Neural cell (in vitro differentiated cells): ENCODE results near the gene TDRD12. TPM values are rescaled to one million over a fixed set of nuclear protein-coding genes. Genes with fewer than 3 reads are reported as not detected.

Experiments
- H2AFZ ChIP-seq: fragments of 200-600, 300-800 bp; sonication (generic), shearing (Covaris generic); 2 replicates; pipeline ENCODE4 v1.6.0; 2014; ENCODE audit warnings: low read depth, mild to moderate bottlenecking, antibody characterized with exemption, low read length, moderate library complexity
- H3F3A ChIP-seq: fragments of 200-600 bp; shearing (Covaris generic); 2 replicates; pipeline ENCODE4 v1.6.1; 2016; ENCODE audit warnings: mild to moderate bottlenecking, moderate library complexity, mixed read lengths, antibody characterized with exemption, low read length; ENCODE audit not compliant: insufficient read depth, poor library complexity, severe bottlenecking
- H3K27ac ChIP-seq: fragments of 200-600, 300-800 bp; sonication (generic), shearing (Covaris generic); 2 replicates; pipeline ENCODE4 v1.5.1; 2014; ENCODE audit warnings: mild to moderate bottlenecking, low read length, moderate library complexity
- H3K27me3 ChIP-seq: fragments of 300-800, 200-600 bp; sonication (generic), shearing (Covaris generic); 2 replicates; pipeline ENCODE4 v1.6.0; 2014; ENCODE audit warnings: mild to moderate bottlenecking, low read depth, low read length, moderate library complexity; ENCODE audit not compliant: insufficient read depth
- H3K36me3 ChIP-seq: fragments of 300-800, 200-600 bp; sonication (generic), shearing (Covaris generic); 2 replicates; pipeline ENCODE4 v1.5.1; 2014; ENCODE audit warnings: mild to moderate bottlenecking, antibody characterized with exemption, low read length, moderate library complexity; ENCODE audit not compliant: insufficient read depth
- H3K4me2 ChIP-seq: fragments of 300-800, 200-600 bp; sonication (generic), shearing (Covaris generic); 2 replicates; pipeline ENCODE4 v1.6.0; 2014; ENCODE audit warnings: mild to moderate bottlenecking, low read length
- H3K4me3 ChIP-seq: fragments of 300-800, 200-600 bp; sonication (generic), shearing (Covaris generic); 2 replicates; pipeline ENCODE4 v1.5.1; 2014; ENCODE audit warnings: mild to moderate bottlenecking, low read length, moderate library complexity
- H3K79me2 ChIP-seq: fragments of 200-600 bp; shearing (Covaris generic); replicated peaks from 2 replicates; pipeline ENCODE4 v1.6.0; 2014; ENCODE audit warnings: mild to moderate bottlenecking, low read length, moderate library complexity; ENCODE audit not compliant: insufficient read depth
- H3K9ac ChIP-seq: fragments of 300-800, 200-600 bp; sonication (generic), shearing (Covaris generic); 2 replicates; pipeline ENCODE4 v1.6.1; 2016; ENCODE audit warnings: mild to moderate bottlenecking, low read length, mixed read lengths
- H3K9me2 ChIP-seq: fragments of 200-600 bp; shearing (Covaris generic); 2 replicates; pipeline ENCODE4 v1.6.1; 2016; ENCODE audit warnings: mild to moderate bottlenecking, low read length, mixed read lengths; ENCODE audit not compliant: insufficient read depth
- H3K9me3 ChIP-seq: fragments of 200-600, 300-800 bp; sonication (generic), shearing (Covaris generic); 2 replicates; pipeline ENCODE4 v1.6.1; 2016; ENCODE audit warnings: mild to moderate bottlenecking, mixed run types, low read length, moderate library complexity, mixed read lengths
- H4K20me1 ChIP-seq: fragments of 200-600 bp; shearing (Covaris generic); 2 replicates; pipeline ENCODE4 v1.6.1; 2016; ENCODE audit warnings: mild to moderate bottlenecking, mixed run types; ENCODE audit not compliant: insufficient read depth
- EP300 ChIP-seq: fragments of 450-650 bp; conservative IDR thresholded peaks from 2 replicates; pipeline ENCODE4 v1.6.1; 2014; ENCODE audit warnings: antibody characterized with exemption, mild to moderate bottlenecking, moderate library complexity; ENCODE audit not compliant: poor library complexity, severe bottlenecking
- EZH2 ChIP-seq: fragments of 200-600, 300-800 bp; shearing (Covaris generic), sonication (generic); IDR thresholded peaks from 2 replicates; pipeline ENCODE4 v1.6.1; 2014; ENCODE audit warnings: antibody characterized with exemption, low read length, borderline replicate concordance, mild to moderate bottlenecking; ENCODE audit not compliant: insufficient read depth, poor library complexity, severe bottlenecking
- MXI1 ChIP-seq: fragments of 450-650 bp; conservative IDR thresholded peaks from 2 replicates; pipeline ENCODE4 v1.6.1; 2014; ENCODE audit warnings: antibody characterized with exemption, mild to moderate bottlenecking; ENCODE audit not compliant: poor library complexity, severe bottlenecking
- POLR2AphosphoS5 ChIP-seq: IDR thresholded peaks from 2 replicates; pipeline ENCODE4 v1.6.1; 2012
- RAD21 ChIP-seq: fragments of 450-650 bp; conservative IDR thresholded peaks from 2 replicates; pipeline ENCODE4 v1.6.1; 2014; ENCODE audit warnings: antibody characterized with exemption, mild to moderate bottlenecking, moderate library complexity
- SMC3 ChIP-seq: fragments of 450-650 bp; conservative IDR thresholded peaks from 2 replicates; pipeline ENCODE4 v1.6.1; 2014; ENCODE audit warnings: antibody characterized with exemption, mild to moderate bottlenecking, moderate library complexity; ENCODE audit not compliant: poor library complexity
- TAF1 ChIP-seq: IDR thresholded peaks from 2 replicates; pipeline ENCODE4 v1.6.1; 2012; ENCODE audit warnings: low read depth
- polyA plus RNA-seq: library from polyadenylated mRNA; depleted of rRNA; stranded (reverse); fragments of >200 nt; gene quantifications from 2 replicates; pipeline ENCODE4 v1.2.3, GENCODE V29; 2014
- TF ChIP-seq, protein P1 (sequence below): IDR thresholded peaks from 2 replicates; pipeline ENCODE4 v1.6.1; 2012; ENCODE audit warnings: borderline replicate concordance
- TF ChIP-seq, protein P2 (sequence below): fragments of 450-650 bp; IDR thresholded peaks from 2 replicates; pipeline ENCODE4 v1.5.1; 2014; ENCODE audit warnings: antibody characterized with exemption, mild to moderate bottlenecking, moderate library complexity; ENCODE audit not compliant: poor library complexity, severe bottlenecking

The TDRD12 gene
- polyA plus RNA-seq, 1 donor from 2014 or later: 9.2 TPM

DNA sequence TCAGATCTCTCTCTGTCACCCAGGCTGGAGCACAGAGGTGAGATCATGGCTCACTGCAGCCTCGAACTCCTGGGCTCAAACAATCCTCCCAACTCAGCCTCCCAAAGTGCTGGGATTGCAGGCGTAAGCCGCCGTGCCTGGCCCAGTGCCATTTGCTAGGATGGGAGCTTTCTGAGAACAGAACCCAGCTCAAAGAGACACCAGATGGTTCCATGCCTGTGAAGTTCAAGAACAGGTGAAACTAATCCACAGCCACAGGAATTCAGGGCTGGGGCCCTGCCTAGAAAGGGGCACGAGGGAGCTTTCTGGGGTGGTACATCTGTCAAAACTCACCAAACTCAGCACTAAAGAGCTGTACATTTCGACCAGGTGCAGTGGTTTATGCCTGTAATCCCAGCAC, 145.8 kb downstream of the TDRD12 start:
- H2AFZ ChIP-seq: no peak overlapping the region
- H3K4me2 ChIP-seq: no peak overlapping the region
- H3K9ac ChIP-seq: no peak overlapping the region
- no peaks in the 10 kb centered on the region for H4K20me1 ChIP-seq
- H3K9me3 ChIP-seq: no peaks in the 10 kb centered on the region
- no peaks in the 10 kb centered on the region for H3K9me2 ChIP-seq
- H3K4me3 ChIP-seq: no peak overlapping the region
- H3K27me3 ChIP-seq: no peaks in the 10 kb centered on the region
- H3K36me3 ChIP-seq: no peaks in the 10 kb centered on the region
- no peaks in the 10 kb centered on the region for H3F3A ChIP-seq
- TF ChIP-seq, protein P1, sequence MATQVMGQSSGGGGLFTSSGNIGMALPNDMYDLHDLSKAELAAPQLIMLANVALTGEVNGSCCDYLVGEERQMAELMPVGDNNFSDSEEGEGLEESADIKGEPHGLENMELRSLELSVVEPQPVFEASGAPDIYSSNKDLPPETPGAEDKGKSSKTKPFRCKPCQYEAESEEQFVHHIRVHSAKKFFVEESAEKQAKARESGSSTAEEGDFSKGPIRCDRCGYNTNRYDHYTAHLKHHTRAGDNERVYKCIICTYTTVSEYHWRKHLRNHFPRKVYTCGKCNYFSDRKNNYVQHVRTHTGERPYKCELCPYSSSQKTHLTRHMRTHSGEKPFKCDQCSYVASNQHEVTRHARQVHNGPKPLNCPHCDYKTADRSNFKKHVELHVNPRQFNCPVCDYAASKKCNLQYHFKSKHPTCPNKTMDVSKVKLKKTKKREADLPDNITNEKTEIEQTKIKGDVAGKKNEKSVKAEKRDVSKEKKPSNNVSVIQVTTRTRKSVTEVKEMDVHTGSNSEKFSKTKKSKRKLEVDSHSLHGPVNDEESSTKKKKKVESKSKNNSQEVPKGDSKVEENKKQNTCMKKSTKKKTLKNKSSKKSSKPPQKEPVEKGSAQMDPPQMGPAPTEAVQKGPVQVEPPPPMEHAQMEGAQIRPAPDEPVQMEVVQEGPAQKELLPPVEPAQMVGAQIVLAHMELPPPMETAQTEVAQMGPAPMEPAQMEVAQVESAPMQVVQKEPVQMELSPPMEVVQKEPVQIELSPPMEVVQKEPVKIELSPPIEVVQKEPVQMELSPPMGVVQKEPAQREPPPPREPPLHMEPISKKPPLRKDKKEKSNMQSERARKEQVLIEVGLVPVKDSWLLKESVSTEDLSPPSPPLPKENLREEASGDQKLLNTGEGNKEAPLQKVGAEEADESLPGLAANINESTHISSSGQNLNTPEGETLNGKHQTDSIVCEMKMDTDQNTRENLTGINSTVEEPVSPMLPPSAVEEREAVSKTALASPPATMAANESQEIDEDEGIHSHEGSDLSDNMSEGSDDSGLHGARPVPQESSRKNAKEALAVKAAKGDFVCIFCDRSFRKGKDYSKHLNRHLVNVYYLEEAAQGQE: no peak
- no peak for TF ChIP-seq RAD21
- TF ChIP-seq TAF1: no peak
- no peak for TF ChIP-seq MXI1
- TF ChIP-seq, protein P2, sequence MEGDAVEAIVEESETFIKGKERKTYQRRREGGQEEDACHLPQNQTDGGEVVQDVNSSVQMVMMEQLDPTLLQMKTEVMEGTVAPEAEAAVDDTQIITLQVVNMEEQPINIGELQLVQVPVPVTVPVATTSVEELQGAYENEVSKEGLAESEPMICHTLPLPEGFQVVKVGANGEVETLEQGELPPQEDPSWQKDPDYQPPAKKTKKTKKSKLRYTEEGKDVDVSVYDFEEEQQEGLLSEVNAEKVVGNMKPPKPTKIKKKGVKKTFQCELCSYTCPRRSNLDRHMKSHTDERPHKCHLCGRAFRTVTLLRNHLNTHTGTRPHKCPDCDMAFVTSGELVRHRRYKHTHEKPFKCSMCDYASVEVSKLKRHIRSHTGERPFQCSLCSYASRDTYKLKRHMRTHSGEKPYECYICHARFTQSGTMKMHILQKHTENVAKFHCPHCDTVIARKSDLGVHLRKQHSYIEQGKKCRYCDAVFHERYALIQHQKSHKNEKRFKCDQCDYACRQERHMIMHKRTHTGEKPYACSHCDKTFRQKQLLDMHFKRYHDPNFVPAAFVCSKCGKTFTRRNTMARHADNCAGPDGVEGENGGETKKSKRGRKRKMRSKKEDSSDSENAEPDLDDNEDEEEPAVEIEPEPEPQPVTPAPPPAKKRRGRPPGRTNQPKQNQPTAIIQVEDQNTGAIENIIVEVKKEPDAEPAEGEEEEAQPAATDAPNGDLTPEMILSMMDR: no peak
- TF ChIP-seq SMC3: no peak
- TF ChIP-seq POLR2AphosphoS5: no peak
- TF ChIP-seq EZH2: no peak
- no peak for TF ChIP-seq EP300
- no peaks in the 10 kb centered on the region for H3K79me2 ChIP-seq
- no peak overlapping the region for H3K27ac ChIP-seq

DNA sequence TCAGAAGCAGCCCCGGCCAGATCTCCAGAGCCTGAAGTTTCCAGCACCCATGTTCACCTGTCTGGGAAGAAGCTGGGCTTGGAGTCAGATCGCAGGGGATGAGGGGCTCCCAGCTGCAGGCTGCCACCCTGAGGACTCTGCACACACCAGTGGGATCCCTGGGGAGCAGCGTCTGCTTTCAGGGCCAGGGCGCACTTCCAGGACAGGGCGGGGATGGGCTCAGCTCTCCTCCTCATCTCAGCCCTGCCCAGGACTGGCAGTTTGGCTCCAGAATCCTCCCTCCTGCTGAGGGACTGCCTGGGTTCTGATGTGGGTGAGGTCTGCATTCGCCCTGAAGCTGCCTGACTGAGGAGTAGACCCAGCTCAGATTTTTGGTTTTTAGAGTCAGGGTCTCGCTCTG, 146.5 kb downstream of the TDRD12 start:
- Histone ChIP-seq H3K36me3 (no peaks in the 10 kb centered on the region), H3K79me2 (no peaks in the 10 kb centered on the region), H3K9me2 (no peaks in the 10 kb centered on the region), H3K9ac (no peak overlapping the region), H3K27me3 (no peaks in the 10 kb centered on the region), H3K9me3 (no peaks in the 10 kb centered on the region), H3K4me3 (no peak overlapping the region), H4K20me1 (no peaks in the 10 kb centered on the region), H3K27ac (no peak overlapping the region), H3K4me2 (no peak overlapping the region), H3F3A (no peaks in the 10 kb centered on the region), H2AFZ (no peak overlapping the region)
- TF ChIP-seq EP300 (no peak), POLR2AphosphoS5 (no peak), MXI1 (no peak), SMC3 (no peak), TAF1 (no peak), EZH2 (no peak), RAD21 (no peak)
- TF ChIP-seq, protein P1: no peak
- TF ChIP-seq, protein P2: no peak
